Stimulated activated CD8-positive, alpha-beta memory T cell treated with anti-CD3 and anti-CD28 coated beads, Interleukin-2, amount 100 ng/mL, for 48 hours (primary cell): Measurements from ENCODE around the gene LAMTOR1.
A peak's percentile ranks its signal among the peaks of the same experiment; 100 is the strongest.

ENCODE experiments used
- DNase-seq, 2 donors: peaks; one replicate each; pipeline ENCODE4 v3.0.0-alpha.2; 2020; ENCODE audit warnings: low read depth in 2 of 2

LAMTOR1 gene

GRCh38 chr11:72081821-72082453 is 21.2 kb downstream of the LAMTOR1 start:
- DNase-seq: no peak

GRCh38 chr11:72081184-72081644 is 21.9 kb downstream of the LAMTOR1 start:
- DNase-seq: no peak

DNA sequence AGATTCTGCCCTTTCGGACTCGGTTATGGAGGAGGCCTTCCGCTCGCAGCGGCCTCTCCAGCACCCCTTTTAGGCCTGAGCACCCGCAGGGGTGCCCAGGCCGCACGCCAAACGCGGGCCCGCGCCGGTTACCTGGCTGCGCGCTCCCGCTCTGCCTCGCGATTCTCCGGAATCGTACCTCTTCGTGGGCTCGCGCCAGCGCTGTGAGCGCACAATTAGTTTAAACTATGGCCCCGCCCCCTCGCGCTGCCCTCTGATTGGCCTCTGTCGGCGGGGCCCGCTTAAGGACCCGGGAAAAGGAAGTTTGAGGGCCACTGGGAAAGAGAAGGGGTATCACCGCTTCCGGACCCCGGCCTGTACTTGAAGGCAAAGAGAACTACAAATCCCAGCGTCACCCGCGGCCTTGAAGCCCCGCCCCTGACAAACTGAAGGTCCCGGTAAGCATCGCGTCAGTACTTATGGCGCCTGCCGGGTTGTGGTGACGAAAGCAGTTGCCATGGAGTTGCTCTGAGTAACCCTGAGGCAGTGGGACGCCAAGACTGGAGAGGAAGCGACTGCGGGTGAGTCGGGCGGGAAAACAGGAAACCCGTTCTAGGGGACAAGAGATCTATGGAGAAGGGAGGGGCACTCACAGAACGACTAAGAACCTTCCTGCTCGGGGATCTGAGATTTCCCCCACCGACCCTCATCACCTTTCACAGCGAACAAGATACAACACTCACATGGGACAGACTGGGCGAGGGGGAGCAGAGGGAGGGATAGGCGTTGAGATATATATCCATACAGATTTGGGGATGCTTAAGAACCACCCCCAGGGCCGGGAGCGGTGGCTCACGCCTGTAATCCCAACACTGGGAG is 22.5 kb downstream of the LAMTOR1 start, which contains the start of the genes LRRC51 and NUMA1:
TSS of gene LRRC51 (plus strand) at position 525 of the 858 bp plus-strand sequence. CDS start 8,234 bp downstream, outside the sequence.
TSS of gene NUMA1 (minus strand) at position 217 of the 858 bp plus-strand sequence. CDS start 44,599 bp downstream, outside the sequence.
- peak; percentile 95 to 98 for DNase-seq

- no peak for DNase-seq
These were observed 23.2 kb downstream of the LAMTOR1 start for GRCh38 chr11:72079819-72080325.

GRCh38 chr11:72078477-72078876 is 24.6 kb downstream of the LAMTOR1 start:
- DNase-seq: no peak

- DNase-seq: no peak
These were observed 27.3 kb downstream of the LAMTOR1 start for GRCh38 chr11:72075756-72076155.

- no peak for DNase-seq
These were observed 28.0 kb downstream of the LAMTOR1 start for GRCh38 chr11:72075109-72075508.

DNA sequence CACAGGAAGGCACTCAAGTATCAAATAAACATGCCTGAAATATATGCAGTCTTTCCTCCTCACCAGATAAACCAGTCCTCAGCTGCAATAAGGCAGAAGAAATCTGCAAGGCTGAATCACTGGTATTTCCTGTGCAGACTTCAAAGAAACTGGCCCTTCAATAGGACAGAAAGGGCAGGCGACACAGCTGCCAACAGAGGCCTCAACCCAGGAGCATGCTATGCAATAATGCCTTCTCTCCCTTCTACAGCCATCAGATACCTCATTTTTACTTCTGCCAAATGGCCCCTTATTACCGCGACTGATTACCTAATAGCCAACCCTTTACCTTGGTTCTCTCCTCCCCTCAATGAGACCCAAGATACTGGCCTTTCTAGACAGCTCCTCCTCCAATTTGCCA is 30.7 kb downstream of the LAMTOR1 start:
- DNase-seq: no peak

GRCh38 chr11:72070491-72070890 is 32.6 kb downstream of the LAMTOR1 start:
- DNase-seq: no peak

- DNase-seq: no peak
These were observed 33.3 kb downstream of the LAMTOR1 start for GRCh38 chr11:72069787-72070251.

GRCh38 chr11:72069200-72069599 is 33.9 kb downstream of the LAMTOR1 start:
- no peak for DNase-seq

DNA sequence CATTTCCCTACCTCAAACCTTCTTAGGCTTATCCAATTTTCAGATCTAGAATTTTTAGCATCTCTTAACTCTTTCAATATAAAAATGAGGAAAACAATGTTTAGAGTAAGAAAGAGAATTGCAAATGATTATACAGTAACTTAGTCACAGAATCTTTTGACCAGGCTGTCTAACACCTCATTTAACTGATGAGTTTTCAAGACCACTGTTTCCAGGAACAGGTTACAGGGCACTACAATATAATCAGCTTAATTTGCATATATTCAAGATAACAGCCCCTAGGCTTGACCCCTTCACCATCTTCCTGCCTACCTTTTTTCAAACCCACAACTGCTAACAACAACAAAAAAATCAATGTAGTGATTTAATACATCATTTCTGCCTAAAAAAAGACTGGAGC is 35.4 kb downstream of the LAMTOR1 start:
- DNase-seq: no peak

GRCh38 chr11:72067266-72067665 is 35.8 kb downstream of the LAMTOR1 start:
- DNase-seq: no peak

- no peak for DNase-seq
These were observed 36.2 kb downstream of the LAMTOR1 start for GRCh38 chr11:72066855-72067254.

DNA sequence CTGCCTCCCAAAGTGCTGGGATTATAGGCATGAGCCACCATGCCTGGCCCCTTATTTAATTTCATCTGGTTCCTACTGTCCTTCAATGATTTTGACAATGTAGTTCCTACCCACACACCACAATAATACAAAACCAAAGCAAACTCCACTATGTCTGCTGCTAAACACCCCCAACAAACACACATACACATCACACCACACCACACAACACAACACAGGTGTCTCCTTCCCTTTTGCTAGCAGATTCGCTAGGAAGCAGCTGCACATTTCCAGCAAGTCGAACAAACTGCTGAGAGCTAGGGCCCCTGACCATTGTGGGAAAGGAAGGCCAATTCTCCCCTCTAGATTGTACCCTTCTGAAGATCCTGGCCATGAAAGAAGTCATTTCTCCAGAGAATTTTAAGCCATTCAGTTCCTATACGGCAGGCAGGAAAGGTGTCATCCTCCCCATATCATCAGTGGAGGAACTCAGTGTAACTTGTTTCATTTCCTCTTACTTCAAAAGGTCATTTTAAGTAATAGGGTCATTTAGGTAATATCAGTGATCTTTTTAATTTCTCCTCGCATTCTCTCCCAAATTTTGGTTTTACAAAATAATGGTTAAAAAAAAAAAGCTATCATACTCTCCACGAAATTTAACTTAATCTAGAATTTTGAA is 41.2 kb downstream of the LAMTOR1 start:
- DNase-seq: no peak

- DNase-seq: no peak
These were observed 44.6 kb downstream of the LAMTOR1 start for GRCh38 chr11:72058416-72059034.

GRCh38 chr11:72048766-72049460 is 54.2 kb downstream of the LAMTOR1 start:
- no peak for DNase-seq
